Activated CD4-positive, alpha-beta T cell treated with anti-CD3 and anti-CD28 coated beads for 4 hours (primary cell): Measurements from ENCODE around the gene SLC6A12.
"Not testable (repeated sequence)": the region's sequence is repeated elsewhere in the genome, so short reads cannot be mapped to it uniquely, and the experiment has no call there.

ENCODE experiments used
- DNase-seq, 2 donors: peaks; one replicate each; pipeline ENCODE4 v3.0.0-alpha.2; 2020

Gene SLC6A12

DNA sequence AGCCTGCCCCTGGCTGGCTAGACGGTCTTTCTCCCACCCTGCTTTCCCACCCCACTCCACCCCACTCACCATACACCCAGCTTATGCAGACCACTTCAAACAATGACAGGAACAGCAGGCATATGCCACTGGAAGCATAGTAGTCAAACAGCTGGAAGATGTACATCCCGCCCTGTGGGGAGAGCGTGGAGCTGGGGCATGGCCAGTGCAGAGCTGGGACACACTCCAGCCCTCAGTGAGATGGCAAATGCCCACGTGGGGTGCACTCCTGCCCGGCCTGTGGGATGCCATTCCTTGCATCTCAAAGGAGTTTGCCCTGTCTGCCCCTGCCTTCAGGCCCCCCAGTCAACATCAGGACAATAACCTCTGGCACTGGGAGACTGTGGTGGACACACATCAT lies 18.8 kb downstream of the SLC6A12 start:
- DNase-seq, result no peak

DNA sequence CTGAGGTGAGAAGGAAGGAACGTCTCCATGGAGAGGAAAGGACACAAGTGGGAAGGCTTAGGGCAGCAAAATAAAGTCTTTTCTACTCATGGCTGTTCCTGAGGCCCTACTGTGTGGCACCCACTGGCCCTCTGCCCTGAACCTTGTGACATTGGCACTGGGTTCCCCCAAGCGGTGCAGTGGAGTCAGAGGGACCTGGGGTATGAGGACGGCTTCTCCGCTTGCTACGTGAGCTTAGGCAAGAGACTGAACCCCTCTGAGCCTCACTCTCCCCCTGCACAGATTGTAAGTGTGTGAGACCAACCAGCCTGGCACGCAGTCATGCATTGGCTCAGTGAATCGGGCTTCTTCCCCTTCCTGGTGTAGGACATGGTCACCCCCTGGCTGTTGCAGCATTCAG lies 19.7 kb downstream of the SLC6A12 start:
- DNase-seq, result no peak

DNA sequence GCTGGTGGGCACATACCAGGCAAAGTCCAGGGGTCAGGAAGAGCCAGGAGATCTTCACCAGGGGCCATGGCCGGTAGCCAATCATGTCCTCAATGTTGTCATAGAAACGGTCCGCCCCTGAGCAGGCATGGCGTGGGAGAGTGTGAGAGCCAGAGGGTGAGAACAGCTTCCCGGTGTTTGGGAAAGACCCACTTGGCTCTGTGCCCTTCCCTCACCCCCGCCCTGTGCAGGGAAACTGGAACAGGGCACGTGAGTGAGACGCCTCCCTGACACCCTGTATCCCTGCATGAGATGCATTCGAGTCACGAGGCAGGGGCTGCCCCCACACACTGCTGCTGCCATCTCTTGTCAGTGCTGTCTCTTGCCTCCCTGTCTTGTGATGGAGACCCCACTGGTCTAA lies 20.7 kb downstream of the SLC6A12 start:
- DNase-seq, result no peak

DNA sequence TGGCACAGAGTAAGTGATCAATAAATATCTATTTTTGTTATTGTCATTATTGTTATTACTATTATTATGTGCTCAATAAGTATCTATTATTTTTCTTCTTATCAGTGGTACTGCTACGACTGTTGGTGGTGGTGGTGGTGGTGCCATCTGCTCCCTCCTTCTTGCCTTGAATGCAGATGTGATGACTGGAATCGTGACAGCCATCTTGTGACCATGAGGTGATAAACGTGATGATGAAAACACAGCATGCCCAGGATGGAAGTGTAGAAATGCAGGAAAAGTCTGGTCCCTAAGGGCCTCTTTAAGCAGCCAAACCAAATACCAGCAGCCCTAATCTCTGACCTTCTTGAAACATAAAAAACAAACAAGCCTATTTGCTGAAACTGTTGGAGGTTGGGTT lies 22.4 kb downstream of the SLC6A12 start:
- no peak for DNase-seq

DNA sequence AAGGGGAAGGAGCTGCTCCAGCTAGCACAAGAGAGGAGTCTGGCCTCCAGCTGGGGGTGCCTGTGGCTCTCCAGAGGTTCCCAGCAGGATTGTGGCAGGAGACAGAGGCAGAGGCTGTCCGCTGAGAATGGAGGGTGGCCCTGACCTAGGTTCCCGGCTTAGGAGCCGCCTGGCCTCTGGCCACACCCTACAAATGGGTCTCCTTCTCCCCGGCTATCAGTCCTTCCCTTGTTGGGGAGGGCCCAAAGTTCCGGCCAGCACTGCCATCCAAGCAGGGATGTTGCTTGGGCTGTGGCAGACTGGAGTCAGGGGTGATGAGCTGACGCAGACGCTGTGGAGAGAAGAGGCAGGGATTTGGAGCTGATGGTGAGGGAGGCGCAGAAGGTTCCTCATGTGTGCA lies 23.1 kb downstream of the SLC6A12 start:
- no peak for DNase-seq

DNA sequence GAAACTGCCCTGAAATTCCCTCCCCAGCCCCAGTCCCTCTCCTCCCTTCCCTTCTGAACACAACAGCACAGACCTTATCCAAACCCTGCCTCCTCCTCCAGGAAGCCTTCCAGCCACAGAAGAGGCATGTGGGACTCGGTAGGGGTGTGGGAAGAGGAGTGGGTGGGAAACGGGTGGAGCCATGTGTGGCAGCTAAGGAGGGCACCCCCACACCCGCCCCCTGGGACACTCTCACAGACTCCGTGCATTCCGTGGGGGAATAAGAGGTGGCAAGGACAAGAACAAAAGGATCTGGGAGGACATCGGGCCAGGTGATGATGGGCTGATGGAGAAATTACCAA lies 24.4 kb downstream of the SLC6A12 start:
- no peak for DNase-seq

DNA sequence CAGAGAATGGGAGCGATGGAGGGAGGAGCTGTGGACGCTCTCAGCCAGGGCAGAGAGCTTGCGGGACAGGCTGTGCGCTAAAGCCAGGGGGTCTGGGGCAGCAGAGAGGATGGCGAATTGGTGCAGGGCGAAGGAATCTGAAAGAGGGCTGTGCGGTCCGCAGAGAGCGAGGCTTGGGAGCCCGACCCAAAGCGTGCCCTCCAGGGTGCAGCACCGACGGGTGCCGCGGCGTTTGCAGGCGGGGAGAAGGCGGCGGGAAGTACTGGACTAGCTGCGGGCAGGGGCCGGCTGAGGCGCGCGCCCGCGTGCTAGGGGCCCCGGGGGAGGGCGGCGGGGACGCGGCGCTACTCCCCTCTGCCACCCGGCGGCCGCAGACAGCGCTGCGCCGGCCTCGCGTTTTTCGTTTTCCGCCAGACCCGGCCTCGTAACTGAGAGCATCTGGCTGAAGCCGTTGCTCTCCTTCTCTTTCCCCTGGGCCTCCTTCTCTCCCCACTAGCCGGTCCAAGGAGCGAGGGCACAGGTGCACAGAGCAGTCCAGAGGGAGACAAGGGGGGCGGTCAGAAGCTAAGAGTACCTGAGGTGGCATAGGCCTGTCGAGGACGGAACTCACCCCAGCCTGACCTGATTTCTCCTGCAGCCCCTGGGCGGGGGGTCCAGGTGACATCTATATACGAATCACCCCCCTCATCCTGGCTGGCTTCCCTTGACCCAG lies 24.9 kb downstream of the SLC6A12 start:
- DNase-seq, result no peak

DNA sequence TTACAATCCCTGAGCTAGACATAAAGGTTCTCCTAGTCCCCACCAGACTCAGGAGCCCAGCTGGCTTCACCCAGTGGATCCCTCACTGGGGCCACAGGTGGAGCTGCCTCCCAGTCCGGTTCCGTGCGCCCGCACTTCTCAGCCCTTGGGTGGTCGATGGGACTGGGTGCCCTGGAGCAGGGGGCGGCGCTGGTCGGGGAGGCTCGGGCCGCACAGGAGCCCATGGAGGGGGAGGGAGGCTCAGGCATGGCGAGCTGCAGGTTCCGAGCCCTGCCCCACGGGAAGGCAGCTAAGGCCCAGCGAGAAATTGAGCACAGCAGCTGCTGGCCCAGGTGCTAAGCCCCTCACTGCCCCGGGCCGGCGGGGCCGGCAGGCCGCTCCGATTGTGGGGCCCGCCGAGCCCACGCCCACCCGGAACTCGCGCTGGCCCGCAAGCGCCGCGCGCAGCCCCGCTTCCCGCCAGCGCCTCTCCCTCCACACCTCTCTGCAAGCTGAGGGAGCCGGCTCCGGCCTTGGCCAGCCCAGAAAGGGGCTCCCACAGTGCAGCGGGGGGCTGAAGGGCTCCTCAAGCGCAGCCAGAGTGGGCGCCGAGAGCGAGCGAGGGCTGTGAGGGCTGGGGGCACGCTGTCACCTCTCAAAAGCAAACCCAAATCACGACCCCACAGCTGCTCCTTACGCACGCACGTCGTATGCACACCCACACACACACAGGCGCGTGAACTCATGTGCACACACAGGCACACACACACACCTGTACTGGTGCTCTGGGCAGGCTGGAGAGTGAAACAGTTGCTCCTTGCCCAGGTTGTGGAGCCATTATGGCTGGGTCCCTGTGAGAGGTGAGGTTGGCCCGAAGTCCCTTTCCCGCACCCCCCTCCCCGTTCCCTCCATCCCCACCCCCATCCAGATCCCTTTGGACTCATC lies 25.7 kb downstream of the SLC6A12 start:
- not testable (repeated sequence) for DNase-seq

DNA sequence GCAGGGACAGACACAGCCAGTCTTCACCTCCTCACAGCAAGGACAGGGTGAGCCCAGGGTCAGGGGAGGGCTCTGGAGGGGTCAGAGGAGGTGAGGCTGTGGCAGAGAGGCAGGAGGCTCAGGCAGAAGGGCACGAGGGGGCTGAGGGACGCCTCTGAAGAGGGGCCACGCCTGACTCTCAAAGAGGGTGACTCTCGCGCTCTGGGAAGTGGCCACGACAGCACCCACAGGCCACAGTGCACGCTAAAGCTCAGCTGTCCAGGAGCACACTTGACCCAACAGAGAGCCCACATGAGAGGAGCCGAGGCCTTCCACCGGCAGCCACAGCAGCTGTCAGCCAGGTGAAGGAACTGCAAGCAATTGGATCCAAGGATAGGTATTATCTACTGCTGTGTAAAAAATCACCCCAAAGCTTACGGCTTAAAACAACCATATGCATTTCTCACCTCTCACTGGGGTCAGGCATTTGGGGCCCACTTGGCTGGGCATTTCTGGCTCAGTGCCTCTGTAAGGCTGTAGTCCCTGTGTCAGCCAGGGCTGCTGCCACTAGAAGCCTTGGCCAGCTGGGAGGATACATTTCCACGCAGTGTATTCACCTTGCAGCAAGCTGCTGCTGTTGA lies 27.8 kb downstream of the SLC6A12 start:
- DNase-seq, result no peak

DNA sequence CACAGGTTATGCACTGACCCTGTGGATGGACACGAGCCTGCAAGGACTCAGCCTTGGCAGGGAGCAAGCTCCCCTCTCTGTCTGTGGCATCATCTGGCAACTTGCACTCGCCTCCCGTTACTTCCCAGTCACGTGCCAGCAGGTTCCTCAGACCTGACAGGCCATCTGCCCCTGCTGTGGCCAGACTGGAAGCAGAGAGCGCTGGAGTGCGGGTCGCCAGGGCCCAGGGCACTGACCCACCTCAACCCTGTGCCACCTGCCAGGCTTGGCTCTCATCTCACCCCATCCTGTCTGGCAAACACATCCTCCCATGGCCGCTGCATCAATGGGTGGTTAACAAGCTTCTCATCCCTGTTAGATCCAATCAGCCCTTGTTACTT lies 28.4 kb downstream of the SLC6A12 start:
- no peak for DNase-seq

DNA sequence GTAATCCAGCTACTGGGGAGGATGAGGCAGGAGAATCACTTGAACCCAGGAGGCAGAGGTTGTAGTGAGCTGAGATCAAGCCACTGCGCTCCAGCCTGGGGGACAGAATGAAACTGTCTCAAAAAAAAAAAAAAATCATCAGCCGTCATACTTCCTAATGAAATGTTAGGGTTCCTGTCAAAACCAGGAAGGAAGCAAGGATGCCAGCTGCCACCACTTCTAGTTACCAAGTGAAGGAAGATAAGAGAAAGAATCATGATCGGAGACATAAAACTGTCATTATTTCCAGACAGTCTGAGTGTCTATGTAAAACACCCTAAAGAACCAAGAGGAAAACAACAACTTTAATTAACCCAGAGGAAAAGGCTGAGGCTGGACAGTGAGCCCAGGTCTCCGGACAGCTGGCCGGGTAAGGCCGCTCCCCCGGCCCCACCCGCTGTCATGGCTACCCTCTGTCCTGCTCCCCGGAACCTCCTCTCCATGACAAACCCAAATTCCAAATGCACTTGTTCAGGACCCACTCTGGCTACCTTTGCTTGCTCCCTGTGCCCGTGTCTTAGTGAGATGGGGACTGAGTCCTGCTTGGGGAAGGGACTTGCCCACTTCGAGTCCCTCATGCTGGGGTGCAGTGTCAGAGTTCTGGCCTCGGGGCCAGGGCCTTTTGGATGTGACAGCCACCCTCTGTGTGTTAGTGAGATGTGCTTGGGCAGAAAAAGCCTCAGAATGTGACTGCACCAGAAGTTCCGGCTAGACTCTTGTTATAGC lies 29.0 kb downstream of the SLC6A12 start:
- DNase-seq, result no peak

DNA sequence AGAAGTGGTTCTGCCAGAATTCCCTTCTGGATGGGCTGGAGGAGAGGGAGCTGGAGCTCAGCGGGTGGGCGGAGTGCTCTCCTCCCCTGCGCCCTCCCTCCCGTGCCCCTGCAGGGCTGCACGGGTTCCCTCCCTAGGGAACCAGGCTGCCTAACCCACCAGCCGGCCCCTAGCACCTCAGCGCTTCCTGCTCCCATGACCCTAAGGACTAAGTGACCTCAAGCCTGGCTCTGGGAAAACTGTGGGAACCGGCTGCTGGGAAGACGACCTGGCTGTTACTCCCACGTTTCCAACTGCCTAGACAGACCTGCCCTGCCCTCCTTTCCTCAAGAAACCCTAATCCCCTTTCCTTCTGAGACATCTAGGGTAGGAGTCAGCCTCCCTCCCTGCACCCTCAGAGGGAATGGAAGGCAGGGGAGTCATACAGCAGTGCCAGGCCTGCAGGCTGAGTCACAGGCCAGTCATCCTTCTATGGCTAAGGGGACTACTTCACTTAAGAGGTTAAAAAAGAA lies 31.5 kb downstream of the SLC6A12 start:
- DNase-seq, result no peak

DNA sequence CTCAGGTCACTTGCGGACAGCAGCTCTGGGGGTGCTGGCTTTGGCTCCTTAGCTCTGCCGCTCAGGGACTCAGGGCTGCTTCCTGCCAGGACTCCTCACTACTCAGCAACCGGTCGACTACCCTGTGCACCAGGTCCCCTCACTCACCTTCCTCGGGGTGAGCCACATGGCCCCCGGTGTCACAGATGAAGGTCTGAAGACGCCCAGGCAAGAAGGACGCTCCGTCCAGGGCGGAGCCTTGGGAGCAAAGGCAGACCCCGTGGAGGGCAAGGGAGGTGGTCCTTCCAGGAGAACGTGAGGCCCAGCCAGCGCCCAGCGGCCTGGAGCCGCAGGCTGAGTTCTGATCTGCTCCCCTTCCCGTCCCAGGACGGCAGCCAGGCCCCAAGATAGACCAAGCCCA lies 32.0 kb downstream of the SLC6A12 start:
- no peak for DNase-seq

DNA sequence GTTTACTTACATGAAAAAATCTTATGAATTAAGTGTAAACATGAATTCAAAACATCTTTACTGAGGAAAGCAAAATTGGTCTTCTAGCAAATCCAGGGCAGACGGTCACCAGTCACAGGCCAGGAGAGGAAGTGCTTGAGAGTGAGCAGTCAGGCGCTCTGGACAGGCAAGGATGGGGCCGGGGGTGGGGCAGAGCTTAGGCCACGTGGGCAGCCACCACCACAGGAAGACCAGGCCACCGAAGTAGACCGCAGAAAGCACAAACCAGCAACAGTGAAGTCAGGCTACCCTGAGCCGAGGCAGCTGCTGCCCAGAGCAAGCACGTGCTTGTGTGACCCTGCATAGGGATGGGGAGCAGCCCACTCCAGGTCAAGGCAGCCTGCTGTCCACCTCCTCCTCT lies 33.5 kb downstream of the SLC6A12 start:
- DNase-seq, result no peak

DNA sequence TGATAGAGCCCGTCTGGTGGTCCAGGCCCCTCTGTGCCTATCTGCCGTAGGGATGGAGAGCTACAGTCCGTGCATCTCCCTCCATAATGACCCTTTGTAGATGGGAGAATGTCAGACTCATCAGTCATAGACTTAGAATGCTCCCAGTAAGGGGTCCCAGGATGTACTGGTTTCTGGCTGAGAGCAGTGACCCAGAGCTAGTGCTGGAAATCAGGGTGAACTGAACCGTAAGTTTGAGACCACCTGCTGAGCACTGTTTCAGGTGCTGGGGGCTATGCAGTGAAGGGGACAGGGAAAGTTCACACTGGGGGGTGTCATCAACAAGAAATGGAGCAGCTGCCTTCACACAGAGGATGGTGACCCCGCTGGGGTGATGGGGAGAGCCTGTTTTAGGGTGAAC lies 34.1 kb downstream of the SLC6A12 start:
- DNase-seq, result no peak

DNA sequence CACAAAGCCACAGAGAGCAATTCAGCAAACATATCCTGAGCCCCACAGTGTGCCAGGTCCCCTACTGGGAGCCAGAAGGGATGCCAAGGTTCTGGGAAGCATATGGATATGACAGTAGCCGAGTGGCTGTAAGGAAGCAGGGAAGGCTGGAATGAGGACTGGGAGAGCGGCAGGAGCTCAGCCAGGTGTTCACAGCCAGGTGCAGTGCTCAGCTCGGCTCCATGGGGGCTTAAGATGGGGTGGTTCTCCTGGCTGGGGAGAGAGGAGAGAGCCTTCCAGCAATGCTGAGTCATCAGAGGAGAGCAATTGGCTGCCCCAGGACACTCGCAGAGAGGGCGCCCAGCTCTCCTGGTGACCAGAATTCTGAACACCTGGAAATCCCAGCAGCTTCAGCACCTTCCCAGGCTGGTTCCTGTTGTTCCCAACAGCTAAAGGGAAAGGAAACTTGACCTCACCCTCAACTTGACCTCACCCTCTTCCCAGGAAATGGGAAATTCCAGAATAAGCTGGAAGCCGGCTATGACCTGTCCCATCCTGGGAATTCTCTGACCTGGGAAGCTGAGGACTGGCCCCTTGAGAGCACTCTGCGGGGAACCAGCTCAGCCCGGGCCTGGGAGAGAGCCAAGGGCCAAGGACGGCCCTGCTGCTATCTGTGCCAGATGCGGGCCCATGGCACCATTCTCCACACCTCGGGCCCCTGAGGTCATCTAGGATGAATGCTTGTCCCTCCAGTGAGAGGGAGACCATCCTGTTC lies 34.6 kb downstream of the SLC6A12 start:
- DNase-seq, result no peak

DNA sequence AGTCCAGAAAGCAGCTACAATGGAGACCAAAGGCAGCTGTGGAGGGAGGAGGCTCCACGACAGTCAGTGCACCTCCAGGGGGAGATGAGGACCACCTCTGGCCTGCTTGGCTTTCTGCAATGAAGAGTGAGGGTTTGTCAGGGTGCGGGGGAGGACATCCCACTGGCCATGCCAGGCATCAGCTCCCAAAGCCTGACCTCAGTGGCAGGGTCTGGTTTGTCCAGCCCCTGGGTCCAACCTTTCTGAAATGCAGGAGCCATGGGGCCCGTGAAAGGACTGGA lies 35.2 kb downstream of the SLC6A12 start:
- no peak for DNase-seq

DNA sequence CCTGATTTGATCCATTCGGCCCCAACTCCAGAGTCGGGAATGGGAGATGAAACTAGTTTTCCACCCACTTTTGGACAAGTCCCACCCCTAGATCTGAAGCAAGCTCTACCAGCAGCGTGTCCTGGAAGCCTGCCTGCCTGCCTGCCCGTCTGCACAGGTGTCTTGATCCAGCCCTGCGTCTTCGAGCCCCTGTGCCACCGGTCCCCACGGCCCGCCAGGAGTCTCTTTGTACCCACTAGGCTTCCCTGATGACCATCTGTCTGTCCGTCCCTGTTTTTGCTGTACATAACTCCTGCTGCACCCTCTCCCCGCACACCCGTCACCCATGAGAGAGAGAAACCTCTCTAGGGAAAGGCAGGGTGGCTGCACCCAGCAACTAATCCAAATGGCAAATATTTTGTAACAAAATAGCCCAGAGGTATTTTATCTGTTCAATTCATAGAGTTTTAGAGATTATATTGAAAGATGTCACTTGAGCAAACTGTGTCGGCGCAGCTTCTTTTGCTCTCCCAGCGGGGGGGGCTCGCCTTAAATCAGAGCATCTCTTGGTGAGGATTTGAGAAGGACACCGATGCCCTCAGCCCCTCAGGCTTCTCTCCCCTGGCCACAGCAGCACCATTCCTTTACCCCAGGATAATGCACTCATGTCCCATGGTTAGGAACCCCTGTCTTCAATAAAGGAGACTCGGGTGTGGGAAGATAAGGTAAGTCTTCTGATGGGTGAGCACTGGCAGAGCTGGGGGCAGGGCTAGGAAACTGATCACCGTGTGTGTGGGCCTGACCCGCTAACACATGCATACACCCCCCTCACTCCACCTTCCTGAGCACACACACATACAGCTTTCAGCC lies 35.8 kb downstream of the SLC6A12 start:
- DNase-seq, result no peak

DNA sequence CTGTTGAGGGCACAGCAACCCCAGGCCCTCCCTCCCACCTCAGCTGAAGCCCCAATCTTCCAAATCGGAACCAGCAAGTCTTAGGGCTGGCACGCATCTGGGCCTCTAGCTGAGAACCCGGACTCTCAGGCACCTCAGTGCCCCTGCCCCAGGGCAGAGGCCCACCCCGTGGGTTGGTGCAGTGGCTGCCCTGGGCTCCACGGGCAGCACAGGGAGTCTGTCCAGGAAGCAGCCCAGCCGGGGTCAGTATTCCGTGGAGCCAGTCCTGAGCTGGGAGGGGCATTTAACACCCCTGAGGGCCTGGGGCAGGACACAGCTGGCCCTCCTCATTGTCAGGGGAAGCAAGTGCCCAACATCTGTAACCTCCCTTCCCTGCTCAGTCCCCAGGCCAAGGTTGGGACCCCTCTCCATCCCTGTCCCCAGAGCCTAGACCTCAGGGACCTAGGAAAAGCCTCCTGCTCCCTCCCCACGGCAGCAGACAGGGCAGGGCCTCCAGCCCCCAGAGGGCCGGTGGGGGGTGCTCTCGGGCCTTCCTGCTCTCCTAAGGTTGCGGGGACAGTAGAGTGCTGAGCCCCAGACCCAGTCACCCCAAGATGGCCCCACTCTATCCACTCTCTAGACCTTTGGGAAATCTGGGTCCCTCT lies 36.5 kb downstream of the SLC6A12 start:
- DNase-seq, result no peak

DNA sequence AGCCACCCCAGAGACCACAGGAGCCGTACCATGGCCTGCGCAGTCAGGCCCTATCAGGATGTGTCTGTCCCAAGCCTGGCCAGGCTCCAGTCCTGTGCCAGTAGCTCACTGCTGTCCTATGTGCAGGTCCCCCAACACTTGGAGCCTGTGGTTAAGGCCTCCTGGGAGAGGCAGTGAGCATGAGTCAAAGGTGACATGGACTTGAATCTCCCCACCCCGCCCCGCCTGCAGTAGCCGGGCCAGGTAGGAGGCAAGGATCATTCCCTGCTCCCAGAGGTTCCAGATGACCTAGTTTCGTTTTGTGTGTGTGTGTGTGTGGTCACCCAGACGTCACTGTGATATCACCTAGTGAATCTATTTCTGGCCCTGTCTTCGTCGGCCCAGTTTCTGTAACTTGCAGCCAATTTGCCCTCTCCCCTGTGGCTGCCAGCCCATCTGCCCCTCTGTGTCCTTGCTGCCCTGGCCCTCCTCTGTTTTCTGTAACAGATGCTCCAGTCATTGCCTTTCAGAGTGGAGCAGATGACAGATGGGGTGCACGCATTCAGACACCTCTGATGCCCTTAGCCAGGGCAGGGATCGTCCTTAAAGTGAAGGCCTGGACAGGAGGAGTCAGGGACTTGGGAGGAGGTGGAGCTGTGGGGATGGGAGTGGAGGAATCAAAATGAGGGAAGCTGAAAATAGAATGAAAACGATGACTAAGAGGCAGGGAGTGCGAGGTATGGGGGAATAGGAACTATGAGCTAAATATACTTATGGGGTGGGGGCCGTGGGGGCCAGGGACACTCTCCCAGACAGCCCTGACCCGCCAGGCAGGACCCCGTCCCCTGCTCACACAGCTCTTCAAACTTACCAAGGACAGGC lies 37.4 kb downstream of the SLC6A12 start:
- no peak for DNase-seq
